Renal cortex interstitium (tissue), 11 donors: ENCODE measurements around the gene GPATCH8. TPM values are rescaled to one million over a fixed set of nuclear protein-coding genes. Genes with fewer than 3 reads are reported as not detected.
"Not testable (repeated sequence)": the region's sequence is repeated elsewhere in the genome, so short reads cannot be mapped to it uniquely, and the experiment has no call there.

Source experiments
- DNase-seq, 11 donors: peaks; one replicate each; pipeline ENCODE4 v3.0.0-alpha.2; 2013; ENCODE audit warnings: low read depth in 9 of 11, low spot score in 4 of 11; ENCODE audit errors: extremely low read depth in 1 of 11
- polyA plus RNA-seq, 3 donors: library from polyadenylated mRNA; unstranded; fragments of 120-200 nt; gene quantifications; one replicate each; pipeline ENCODE4 v1.2.1, GENCODE V29; 2013; ENCODE audit not compliant: insufficient read length in 3 of 3

Gene GPATCH8
- polyA plus RNA-seq, 3 donors = 41.5 to 54.5 (median 44.5) TPM

GRCh38 chr17:44536090-44536953 is 33.1 kb upstream of the GPATCH8 start:
- DNase-seq = no peak

DNA sequence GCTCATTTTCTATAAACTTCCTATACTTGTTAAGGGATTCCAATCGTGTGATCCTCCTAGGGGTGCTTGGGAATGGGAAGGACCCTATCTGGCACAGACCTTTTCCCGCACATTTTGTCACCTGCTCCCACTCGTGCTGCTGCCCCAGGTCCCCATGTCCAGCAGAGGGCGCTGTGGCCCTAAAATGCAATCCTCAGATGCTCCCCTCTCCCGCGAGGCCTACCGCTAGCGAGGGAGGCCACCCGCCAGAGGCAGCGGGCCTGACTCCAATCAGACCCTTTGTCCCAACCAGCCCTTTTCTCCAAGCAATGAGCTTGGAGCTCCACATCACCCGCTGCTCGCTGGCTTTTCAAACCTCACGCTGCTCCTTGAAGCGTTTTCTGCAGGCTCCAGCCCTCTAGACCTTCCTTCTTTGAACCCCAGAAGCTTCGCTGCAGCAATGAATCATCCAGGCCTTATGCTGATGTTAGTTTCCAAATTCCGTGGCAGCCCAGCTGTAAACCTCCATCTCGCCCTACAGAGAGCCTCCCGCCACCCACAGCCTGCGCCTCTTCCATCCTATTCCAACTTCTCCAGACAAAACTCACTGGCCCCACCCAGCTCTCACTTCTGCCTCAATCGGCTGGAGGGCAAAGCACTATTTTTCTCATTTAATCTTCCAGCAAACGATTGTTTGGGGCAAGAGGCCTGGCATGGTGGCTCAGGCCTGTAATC is 30.5 kb upstream of the GPATCH8 start:
- peak in 9 of 11 donors; percentile 82 to 93 (median 88) for DNase-seq

GRCh38 chr17:44530896-44531418 is 27.8 kb upstream of the GPATCH8 start:
- DNase-seq = no peak

DNA sequence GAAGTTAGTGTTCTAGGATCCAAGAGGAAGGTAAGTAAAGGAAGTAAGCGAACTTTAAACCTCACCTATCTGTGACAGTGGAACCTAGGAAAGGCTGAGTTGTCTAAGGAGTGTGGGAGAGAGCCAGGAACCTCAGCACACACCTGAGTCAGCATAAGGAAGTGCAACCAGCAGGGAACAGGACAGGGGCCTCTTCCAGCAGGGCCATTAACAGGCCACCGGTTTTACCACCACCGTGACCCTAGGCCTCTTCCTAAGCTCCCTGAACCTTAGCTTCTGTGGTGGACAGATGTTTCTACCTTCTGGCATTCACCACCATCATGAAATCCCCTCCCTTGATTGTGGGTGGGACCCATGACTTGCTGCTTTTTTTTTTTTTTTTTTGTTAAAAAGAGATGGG is 26.7 kb upstream of the GPATCH8 start:
- no peak for DNase-seq

DNA sequence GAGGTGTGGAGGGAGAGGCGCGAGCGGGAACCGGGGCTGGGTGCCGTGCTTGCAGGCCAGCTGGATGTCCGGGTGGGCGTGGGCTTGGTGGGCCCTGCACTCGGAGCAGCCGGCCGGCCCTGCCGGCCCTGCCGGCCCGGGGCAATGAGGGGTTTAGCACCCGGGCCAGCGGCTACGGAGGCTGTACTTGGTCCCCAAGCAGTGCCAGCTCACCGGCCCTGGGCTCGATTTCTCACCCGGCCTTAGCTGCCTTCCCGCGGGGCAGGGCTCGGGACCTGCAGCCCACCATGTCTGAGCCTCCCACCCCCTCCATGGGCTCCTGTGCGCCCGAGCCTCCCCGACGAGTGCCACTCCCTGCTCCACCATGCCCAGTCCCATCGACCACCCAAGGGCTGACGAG is 24.7 kb upstream of the GPATCH8 start:
- no peak for DNase-seq

- DNase-seq = no peak
Observed at GRCh38 chr17:44527102-44527501, 23.9 kb upstream of the GPATCH8 start.

DNA sequence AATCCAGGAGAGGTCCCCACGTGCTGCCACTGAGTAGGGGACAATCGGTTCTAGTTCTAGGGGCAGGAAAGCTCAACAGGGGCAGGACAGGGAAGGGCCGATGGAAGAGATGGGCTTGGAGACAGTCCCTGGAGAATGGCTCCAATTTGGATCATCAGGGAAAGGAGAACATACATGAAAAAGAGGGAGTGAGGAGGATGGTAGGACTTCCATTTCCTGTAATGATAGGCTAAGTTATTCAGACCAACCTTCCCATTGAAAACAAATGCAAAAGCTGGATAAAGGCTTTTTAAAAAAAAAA is 20.4 kb upstream of the GPATCH8 start:
- DNase-seq = no peak

DNA sequence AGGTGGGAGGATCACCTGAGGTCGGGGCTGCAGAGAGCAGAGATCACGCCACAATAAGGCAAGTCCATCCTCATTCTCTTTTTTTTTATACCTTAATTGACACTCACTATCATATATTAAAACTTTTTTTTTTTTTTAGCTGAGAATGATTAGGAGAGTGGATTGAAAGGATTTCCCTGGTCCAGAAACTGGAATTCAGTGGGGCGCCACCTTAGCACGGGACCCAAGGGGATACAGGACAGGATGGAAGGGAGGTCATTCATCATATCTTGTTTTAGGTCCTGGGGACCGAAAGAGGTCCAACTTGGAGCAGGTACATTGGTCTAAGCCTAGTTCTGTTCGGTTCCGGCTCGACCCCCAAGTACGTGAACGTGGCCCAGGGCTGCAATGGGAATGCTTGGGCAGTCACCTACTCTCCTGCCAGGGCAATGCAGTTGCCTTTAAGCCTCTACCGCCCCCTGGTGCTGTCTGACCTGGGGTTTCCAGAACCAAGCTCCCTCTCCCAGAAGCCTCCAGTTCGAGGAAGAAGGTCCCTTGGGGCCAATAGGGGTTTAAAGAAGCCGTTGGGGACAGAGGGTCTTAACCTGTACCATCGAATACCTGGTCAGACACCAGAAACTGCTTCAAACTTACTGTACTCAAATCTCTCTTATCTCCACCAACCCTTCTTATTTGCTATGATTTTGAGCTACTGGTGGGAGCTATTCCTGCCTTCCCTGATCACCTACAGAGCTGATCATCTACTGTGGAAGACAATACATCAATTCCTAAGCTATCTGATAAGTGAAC is 19.9 kb upstream of the GPATCH8 start:
- DNase-seq = no peak

DNA sequence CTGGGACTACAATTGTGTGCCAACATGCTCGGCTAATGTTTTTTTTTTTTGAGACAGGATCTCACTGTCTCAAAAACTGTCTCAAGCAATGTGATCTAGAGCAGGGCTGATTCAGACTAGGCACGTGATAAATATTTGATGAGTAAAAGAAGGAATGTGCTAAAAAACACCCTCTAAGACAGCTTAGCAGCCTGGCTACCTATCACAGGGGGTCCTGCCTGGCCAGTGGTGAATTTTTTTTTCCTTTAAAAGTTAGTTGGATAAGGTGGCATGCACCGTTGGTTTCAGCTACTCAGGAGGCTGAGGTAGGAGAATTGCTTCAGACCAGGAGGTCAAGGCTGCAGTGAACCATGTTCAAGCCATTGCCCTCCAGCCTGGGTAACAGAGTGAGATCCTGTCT is 14.8 kb upstream of the GPATCH8 start:
- DNase-seq = no peak

DNA sequence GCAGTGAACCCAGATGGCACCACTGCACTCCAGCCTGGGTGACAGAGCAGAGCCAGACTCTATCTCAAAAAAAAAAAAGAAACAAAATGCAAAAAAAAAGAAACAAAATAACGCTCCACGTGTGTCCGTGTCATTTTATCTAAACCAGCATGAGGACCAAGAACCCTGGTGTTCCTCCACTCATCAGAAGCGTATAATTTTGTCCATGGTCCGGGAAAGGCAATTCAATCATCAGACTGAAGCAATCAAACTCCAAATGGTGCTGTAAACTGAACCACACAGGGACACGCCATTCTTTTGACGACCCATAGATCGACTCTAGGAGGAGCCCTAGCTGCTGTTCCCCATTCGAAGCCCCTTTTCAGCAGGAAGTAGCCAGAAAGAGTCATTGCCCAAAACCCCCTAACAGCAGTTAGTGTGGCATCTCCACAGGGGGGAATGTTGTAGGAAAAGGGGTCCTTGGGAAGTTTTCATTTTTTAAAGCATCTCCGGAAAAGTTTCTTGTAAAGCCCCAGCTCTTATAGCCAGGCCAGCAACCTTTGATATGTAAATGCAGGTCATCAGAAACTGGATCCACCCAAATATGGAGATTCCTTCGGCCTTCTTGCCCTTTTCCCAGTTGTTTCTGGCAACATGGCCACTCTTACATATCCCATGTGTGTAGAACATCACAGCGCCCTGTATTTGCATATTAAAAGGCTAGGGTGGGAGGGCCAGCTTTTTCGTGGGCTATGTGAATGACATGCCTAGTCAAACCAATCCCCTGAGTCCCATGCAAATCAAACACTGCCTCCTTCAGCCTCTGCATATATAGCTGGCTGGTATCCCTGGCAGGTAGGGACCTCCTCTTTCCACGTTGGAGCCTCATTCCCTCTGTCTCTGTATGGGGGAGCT is 8.3 kb upstream of the GPATCH8 start:
- not testable (repeated sequence) for DNase-seq

DNA sequence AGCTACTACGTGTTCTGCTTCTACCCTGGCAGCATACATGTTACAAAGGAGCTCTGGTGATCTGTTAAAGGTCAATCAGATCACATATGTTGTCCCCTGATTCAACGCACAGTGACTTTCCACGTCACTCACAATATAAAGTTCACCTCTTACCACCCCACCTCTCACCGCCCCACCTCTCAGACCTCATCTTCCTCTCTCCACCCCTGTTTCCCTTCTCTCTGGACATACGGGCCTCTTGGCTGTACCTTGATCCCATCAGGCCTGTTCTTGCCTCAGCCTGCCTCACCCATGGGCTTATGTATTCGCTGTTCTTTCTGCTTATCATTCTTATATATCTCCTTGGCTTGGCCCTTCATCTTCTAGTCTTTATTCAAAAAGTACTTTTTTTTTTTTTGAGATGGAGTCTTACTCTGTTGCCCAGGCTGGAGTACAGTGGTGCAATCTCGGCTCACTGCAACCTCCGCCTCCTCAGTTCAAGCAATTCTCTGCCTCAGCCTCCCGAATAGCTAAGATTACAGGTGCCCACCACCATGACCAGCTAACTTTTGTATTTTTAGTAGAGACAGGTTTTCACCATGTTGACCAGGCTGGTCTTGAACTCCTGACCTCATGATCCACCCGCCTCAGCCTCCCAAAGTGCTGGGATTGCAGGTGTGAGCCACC is 3.9 kb upstream of the GPATCH8 start:
- not testable (repeated sequence) for DNase-seq

GRCh38 chr17:44502598-44503146 is 534 bp downstream of the GPATCH8 start:
- no peak for DNase-seq

- DNase-seq = peak in 1 of 11 donors; percentile 11
Observed at GRCh38 chr17:44501866-44502375, 1.3 kb downstream of the GPATCH8 start.

DNA sequence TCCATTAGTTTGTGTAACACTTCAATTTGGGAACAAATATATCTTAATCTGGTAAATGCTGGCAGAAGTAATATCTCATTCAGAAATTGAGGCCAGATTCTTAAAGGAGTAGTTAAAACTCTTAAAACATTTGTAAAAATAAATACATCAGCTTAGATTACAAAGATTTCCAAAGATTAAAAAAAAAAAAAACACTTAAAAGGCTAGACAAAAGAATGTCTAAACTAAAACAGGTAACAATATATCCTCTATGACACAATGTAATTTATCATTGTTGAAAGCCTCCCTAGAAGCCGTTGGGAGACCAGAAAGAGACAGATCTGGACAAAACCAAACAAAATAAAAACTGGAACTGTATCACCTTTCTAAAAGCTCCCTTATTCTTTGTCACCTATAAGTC is 3.5 kb downstream of the GPATCH8 start:
- no peak for DNase-seq

DNA sequence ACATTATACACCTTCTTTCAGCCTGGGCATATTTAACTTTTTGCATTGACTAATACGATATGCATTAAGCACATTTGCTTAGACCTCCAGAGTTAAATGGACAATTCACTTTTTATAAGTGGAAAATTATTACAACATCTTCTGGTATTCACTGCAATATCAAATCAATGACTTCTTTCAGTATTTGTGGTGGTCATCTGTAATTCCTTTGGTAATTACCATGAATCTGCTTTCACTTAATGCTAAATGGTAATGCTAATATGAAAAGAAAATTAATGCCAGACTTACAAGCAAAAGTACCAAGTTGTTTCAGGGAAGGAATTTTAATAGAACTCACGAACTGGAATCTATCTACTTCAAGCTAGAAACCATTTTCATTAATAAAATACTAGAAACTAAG is 6.4 kb downstream of the GPATCH8 start:
- DNase-seq = no peak

DNA sequence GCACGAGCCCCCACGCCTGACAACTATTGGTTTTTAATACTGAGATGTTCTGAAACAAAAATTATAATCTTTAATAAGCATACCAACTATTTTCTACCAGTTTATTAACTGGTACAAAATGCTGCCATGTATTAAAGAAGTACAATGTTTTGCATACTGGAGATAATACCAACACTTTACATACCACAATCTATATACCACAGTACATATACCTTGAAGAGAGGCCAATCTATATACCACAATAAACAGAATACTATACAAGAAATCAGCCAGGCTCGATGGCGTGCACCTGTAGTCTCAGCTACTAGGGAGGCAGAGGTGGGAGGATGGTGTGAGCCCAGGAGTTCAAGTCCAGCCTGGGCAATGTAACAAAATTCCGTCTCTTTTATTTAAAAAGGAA is 9.9 kb downstream of the GPATCH8 start:
- DNase-seq = no peak

DNA sequence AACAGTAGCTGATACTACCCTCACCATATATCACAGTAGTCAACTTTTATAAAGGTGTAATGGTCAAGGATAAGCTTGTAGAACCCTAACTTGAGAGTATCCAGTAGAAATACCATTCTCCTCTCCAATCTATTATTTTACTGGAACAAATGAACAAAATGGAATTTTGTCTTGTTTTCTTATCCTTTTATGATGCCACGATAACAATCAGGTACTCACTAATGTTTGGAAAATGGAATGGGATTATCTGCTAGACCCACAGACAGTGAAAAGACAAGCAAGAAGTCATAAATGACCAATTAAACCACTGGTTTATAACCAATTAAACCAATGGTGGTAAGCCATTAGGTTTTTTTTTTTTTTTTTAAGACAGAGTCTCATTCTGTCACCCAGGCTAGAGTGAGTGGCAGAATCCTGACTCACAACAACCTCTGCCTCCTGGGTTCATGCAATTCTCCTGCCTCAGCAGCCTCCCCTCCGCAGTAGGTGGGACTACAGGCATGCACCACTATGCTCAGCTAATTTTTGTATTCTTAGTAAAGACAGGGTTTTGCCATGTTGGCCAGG is 10.4 kb downstream of the GPATCH8 start:
- no peak for DNase-seq
